SK-N-SH (cell line): Measurements from ENCODE around the gene TPSB2. TPM values are rescaled to one million over a fixed set of nuclear protein-coding genes. Genes with fewer than 3 reads are reported as not detected.
"Not testable (repeated sequence)": the region's sequence is repeated elsewhere in the genome, so short reads cannot be mapped to it uniquely, and the experiment has no call there.

ENCODE experiments used
- CTCF ChIA-PET: fragments of 300-600, 350-600 bp; formaldehyde crosslinking; extraction: SDS; loops from one replicate; lab custom pipeline; 2021; lab: Yijun Ruan, JAX
- POLR2A ChIA-PET: fragments of 350-600 bp; sonication (Branson Sonifier 250); formaldehyde crosslinking; extraction: SDS; loops from one replicate; lab custom pipeline; 2020; ENCODE audit warnings: antibody characterized with exemption, inconsistent platforms; lab: Yijun Ruan, JAX
- DNase-seq: peaks from one replicate; pipeline ENCODE4 v3.0.0; 2012
- H2AFZ ChIP-seq: fragments of 200-600 bp; sonication (generic); 2 replicates; pipeline ENCODE4 v1.8.1; 2016; ENCODE audit warnings: antibody characterized with exemption, mild to moderate bottlenecking, low read depth
- H3F3A ChIP-seq: fragments of 200-600 bp; sonication (generic); replicated peaks from 2 replicates; pipeline ENCODE3; 2016; ENCODE audit warnings: antibody characterized with exemption, mild to moderate bottlenecking; ENCODE audit not compliant: insufficient read depth
- H3K27ac ChIP-seq, 2 experiments: fragments of 200-500 bp in 1 of 2; fragments of 200-600 bp in 1 of 2; sonication (Bioruptor generic) in 1 of 2; sonication (generic), shearing (Covaris generic) in 1 of 2; 2 replicates each; pipeline versions ENCODE4 v1.5.1 to v1.6.1; 2014 to 2016; ENCODE audit warnings: low read depth in 2 of 2, inconsistent platforms in 1 of 2, low read length in 1 of 2, mild to moderate bottlenecking in 1 of 2, mixed read lengths in 1 of 2
- H3K27me3 ChIP-seq: fragments of 200-600 bp; sonication (generic), shearing (Covaris generic); 2 replicates; pipeline ENCODE4 v1.6.1; 2016; ENCODE audit warnings: mixed run types; ENCODE audit not compliant: insufficient read depth
- H3K36me3 ChIP-seq, 2 experiments: fragments of 200-500 bp in 1 of 2; fragments of 200-600 bp in 1 of 2; sonication (Bioruptor generic) in 1 of 2; sonication (generic) in 1 of 2; replicated peaks in 1 of 2; 2 replicates each; pipeline versions ENCODE3 to v1.5.1; 2014 to 2016; ENCODE audit warnings: low read length in 1 of 2, mild to moderate bottlenecking in 1 of 2; ENCODE audit not compliant: insufficient read depth in 2 of 2, control insufficient read depth in 1 of 2
- H3K4me1 ChIP-seq, 2 experiments: fragments of 200-500 bp in 1 of 2; fragments of 200-600 bp in 1 of 2; sonication (Bioruptor generic) in 1 of 2; sonication (generic), shearing (Covaris generic) in 1 of 2; 2 replicates each; pipeline versions ENCODE4 v1.5.1 to v1.6.1; 2014 to 2016; ENCODE audit warnings: low read depth in 1 of 2, low read length in 1 of 2, mixed run types in 1 of 2; ENCODE audit not compliant: insufficient read depth in 2 of 2, control insufficient read depth in 1 of 2
- H3K4me2 ChIP-seq: fragments of 200-600 bp; sonication (generic), shearing (Covaris generic); 2 replicates; pipeline ENCODE4 v1.6.1; 2017; ENCODE audit warnings: mixed run types
- H3K4me3 ChIP-seq, 2 experiments: fragments of 200-500 bp in 1 of 2; fragments of 200-600 bp in 1 of 2; sonication (Bioruptor generic) in 1 of 2; sonication (generic), shearing (Covaris generic) in 1 of 2; 2 replicates each; pipeline versions ENCODE4 v1.5.1 to v1.8.1; 2014 to 2016; ENCODE audit warnings: low read depth in 2 of 2, inconsistent platforms in 1 of 2, low read length in 1 of 2, mild to moderate bottlenecking in 1 of 2, mixed read lengths in 1 of 2, moderate library complexity in 1 of 2
- H3K79me2 ChIP-seq: fragments of 200-600 bp; sonication (generic); 2 replicates; pipeline ENCODE4 v1.8.1; 2017; ENCODE audit warnings: mild to moderate bottlenecking; ENCODE audit not compliant: insufficient read depth
- H3K9ac ChIP-seq: fragments of 200-600 bp; sonication (generic); 2 replicates; pipeline ENCODE4 v1.6.1; 2017; ENCODE audit warnings: mixed run types
- H3K9me2 ChIP-seq: fragments of 200-600 bp; sonication (generic); 2 replicates; pipeline ENCODE4 v1.6.1; 2017; ENCODE audit warnings: mixed run types
- H3K9me3 ChIP-seq: fragments of 200-600 bp; sonication (generic); 2 replicates; pipeline ENCODE4 v1.6.1; 2017; ENCODE audit warnings: mixed run types, mild to moderate bottlenecking, moderate library complexity
- H4K20me1 ChIP-seq: fragments of 200-600 bp; sonication (generic); 2 replicates; pipeline ENCODE4 v1.6.1; 2017; ENCODE audit warnings: mild to moderate bottlenecking, mixed run types; ENCODE audit not compliant: insufficient read depth
- EP300 ChIP-seq, 2 experiments: IDR thresholded peaks; 2 replicates each; pipeline versions ENCODE4 v1.4.0 to v1.6.1; 2012; ENCODE audit warnings: borderline replicate concordance in 1 of 2, low read depth in 1 of 2, low read length in 1 of 2
- EZH2phosphoT487 ChIP-seq: fragments of 200-600 bp; sonication (generic); IDR thresholded peaks from 2 replicates; pipeline ENCODE4 v1.6.1; 2017; ENCODE audit warnings: low read depth, mixed run types, mild to moderate bottlenecking, antibody characterized with exemption, moderate library complexity, borderline replicate concordance
- FOSL2 ChIP-seq: IDR thresholded peaks from 2 replicates; pipeline ENCODE4 v1.4.0; 2012; ENCODE audit warnings: low read depth, mild to moderate bottlenecking, moderate library complexity, borderline replicate concordance
- FOXJ3 ChIP-seq: sonication (generic); formaldehyde crosslinking; IDR thresholded peaks from 2 replicates; pipeline ENCODE4 v1.5.1; 2020; ENCODE audit warnings: mild to moderate bottlenecking, missing genetic modification reagents
- JUND ChIP-seq: IDR thresholded peaks from 2 replicates; pipeline ENCODE4 v1.4.0; 2012
- MEF2A ChIP-seq: IDR thresholded peaks from 2 replicates; pipeline ENCODE4 v1.4.0; 2012; ENCODE audit warnings: low read depth, borderline replicate concordance
- NFIC ChIP-seq: IDR thresholded peaks from 2 replicates; pipeline ENCODE4 v1.4.0; 2012; ENCODE audit warnings: borderline replicate concordance
- NRF1 ChIP-seq: IDR thresholded peaks from 2 replicates; pipeline ENCODE4 v1.6.1; 2012; ENCODE audit warnings: low read depth, mild to moderate bottlenecking, low read length
- RAD21 ChIP-seq: IDR thresholded peaks from 2 replicates; pipeline ENCODE4 v1.6.1; 2012; ENCODE audit warnings: mild to moderate bottlenecking, low read length
- RCOR1 ChIP-seq: fragments of 150-350 bp; IDR thresholded peaks from 2 replicates; pipeline ENCODE4 v1.6.1; 2017; ENCODE audit warnings: antibody characterized with exemption, low read length
- RFX5 ChIP-seq: IDR thresholded peaks from 2 replicates; pipeline ENCODE4 v1.6.1; 2012; ENCODE audit warnings: mild to moderate bottlenecking, improper control_type of control experiment, low read length
- RXRA ChIP-seq: IDR thresholded peaks from 2 replicates; pipeline ENCODE4 v1.4.0; 2012; ENCODE audit warnings: low read depth, mild to moderate bottlenecking, borderline replicate concordance
- SIN3A ChIP-seq: IDR thresholded peaks from 2 replicates; pipeline ENCODE4 v1.6.1; 2012; ENCODE audit warnings: low read depth, mild to moderate bottlenecking, low read length, moderate library complexity, borderline replicate concordance
- SMC3 ChIP-seq: IDR thresholded peaks from 2 replicates; pipeline ENCODE4 v1.6.1; 2012; ENCODE audit warnings: low read depth, low read length, improper control_type of control experiment
- TEAD4 ChIP-seq: IDR thresholded peaks from 2 replicates; pipeline ENCODE4 v1.4.0; 2012; ENCODE audit warnings: mild to moderate bottlenecking, borderline replicate concordance; ENCODE audit not compliant: insufficient read depth
- YY1 ChIP-seq: IDR thresholded peaks from 2 replicates; pipeline ENCODE4 v1.4.0; 2012; ENCODE audit warnings: low read depth, mild to moderate bottlenecking
- WGBS: methylation state at CpG from one replicate; pipeline ENCODE4 v1.1.6; 2017; ENCODE audit warnings: low lambda C conversion rate; 5-methylcytosine and 5-hydroxymethylcytosine counted together
- polyA plus RNA-seq, 3 experiments: library from polyadenylated mRNA; depleted of rRNA; stranded (reverse); fragments of >200 nt; gene quantifications; 2 replicates each; pipeline ENCODE4 v1.2.3, GENCODE V29; 2012
- TF ChIP-seq, protein P1 (sequence below): fragments of 150-350 bp; IDR thresholded peaks from 2 replicates; pipeline ENCODE4 v1.6.1; 2016; ENCODE audit warnings: mild to moderate bottlenecking, low read depth, low read length
- TF ChIP-seq, protein P2 (sequence below): fragments of 150-350 bp; IDR thresholded peaks from 2 replicates; pipeline ENCODE4 v1.6.1; 2017; ENCODE audit warnings: antibody characterized with exemption, low read length, low read depth, borderline replicate concordance
- TF ChIP-seq, protein P3 (sequence below): IDR thresholded peaks from 2 replicates; pipeline ENCODE4; 2012
- TF ChIP-seq, protein P4 (sequence below): IDR thresholded peaks from 2 replicates; pipeline ENCODE4 v1.4.0; 2012; ENCODE audit warnings: low read depth, borderline replicate concordance

Gene TPSB2
- polyA plus RNA-seq, 1 of the 3 experiments (the other 2 are of a cell fraction), result not detected

DNA sequence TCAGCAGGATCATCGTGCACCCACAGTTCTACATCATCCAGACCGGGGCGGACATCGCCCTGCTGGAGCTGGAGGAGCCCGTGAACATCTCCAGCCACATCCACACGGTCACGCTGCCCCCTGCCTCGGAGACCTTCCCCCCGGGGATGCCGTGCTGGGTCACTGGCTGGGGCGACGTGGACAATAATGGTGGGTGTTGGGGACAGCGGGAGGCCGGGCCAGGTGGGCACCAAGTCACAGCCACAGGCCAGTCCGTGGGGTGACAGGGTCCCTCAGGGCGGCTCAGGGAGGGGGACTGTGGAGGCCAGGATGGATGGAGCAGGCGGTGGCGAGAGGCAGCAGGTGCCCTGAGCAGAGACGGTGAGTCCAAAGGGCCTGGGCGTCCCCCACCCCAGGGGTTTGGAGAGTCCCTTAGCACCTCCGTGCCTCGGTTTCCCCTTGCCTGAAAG lies 26.9 kb upstream of the TPSB2 start:
- Histone ChIP-seq H4K20me1 (no peaks in the 10 kb centered on the region), H3K9me3 (no peaks in the 10 kb centered on the region), H3K9ac (no peak overlapping the region), H3K4me3 (no peak overlapping the region), H3K27me3 (peaks cover 46% of the 10 kb centered on the region), H3K4me2 (no peak overlapping the region), H3K79me2 (no peaks in the 10 kb centered on the region), H3K9me2 (no peaks in the 10 kb centered on the region), H3K4me1 (peaks cover 0 to 2% of the 10 kb centered on the region in 2 experiments; a peak in 1 of 4 replicates), H3K36me3 (no peaks in the 10 kb centered on the region), H2AFZ (no peak overlapping the region), H3F3A (no peaks in the 10 kb centered on the region), H3K27ac (no peak overlapping the region)
- 35% methylated on average over 16 of the region's 22 CpGs for WGBS
- no peak for TF ChIP-seq NFIC
- no peak for TF ChIP-seq JUND
- TF ChIP-seq SIN3A, result no peak
- TF ChIP-seq, protein P1, sequence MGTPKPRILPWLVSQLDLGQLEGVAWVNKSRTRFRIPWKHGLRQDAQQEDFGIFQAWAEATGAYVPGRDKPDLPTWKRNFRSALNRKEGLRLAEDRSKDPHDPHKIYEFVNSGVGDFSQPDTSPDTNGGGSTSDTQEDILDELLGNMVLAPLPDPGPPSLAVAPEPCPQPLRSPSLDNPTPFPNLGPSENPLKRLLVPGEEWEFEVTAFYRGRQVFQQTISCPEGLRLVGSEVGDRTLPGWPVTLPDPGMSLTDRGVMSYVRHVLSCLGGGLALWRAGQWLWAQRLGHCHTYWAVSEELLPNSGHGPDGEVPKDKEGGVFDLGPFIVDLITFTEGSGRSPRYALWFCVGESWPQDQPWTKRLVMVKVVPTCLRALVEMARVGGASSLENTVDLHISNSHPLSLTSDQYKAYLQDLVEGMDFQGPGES, result no peak
- TF ChIP-seq, protein P2, sequence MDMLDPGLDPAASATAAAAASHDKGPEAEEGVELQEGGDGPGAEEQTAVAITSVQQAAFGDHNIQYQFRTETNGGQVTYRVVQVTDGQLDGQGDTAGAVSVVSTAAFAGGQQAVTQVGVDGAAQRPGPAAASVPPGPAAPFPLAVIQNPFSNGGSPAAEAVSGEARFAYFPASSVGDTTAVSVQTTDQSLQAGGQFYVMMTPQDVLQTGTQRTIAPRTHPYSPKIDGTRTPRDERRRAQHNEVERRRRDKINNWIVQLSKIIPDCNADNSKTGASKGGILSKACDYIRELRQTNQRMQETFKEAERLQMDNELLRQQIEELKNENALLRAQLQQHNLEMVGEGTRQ, result no peak
- no peak for TF ChIP-seq YY1
- no peak for TF ChIP-seq SMC3
- no peak for TF ChIP-seq RFX5
- no peak for TF ChIP-seq RAD21
- no peak for TF ChIP-seq TEAD4
- TF ChIP-seq FOXJ3 (CRISPR knock-in tag), result no peak
- TF ChIP-seq EZH2phosphoT487, result no peak
- TF ChIP-seq FOSL2, result no peak
- no peak for TF ChIP-seq MEF2A
- no peak for TF ChIP-seq RCOR1
- TF ChIP-seq, protein P3, sequence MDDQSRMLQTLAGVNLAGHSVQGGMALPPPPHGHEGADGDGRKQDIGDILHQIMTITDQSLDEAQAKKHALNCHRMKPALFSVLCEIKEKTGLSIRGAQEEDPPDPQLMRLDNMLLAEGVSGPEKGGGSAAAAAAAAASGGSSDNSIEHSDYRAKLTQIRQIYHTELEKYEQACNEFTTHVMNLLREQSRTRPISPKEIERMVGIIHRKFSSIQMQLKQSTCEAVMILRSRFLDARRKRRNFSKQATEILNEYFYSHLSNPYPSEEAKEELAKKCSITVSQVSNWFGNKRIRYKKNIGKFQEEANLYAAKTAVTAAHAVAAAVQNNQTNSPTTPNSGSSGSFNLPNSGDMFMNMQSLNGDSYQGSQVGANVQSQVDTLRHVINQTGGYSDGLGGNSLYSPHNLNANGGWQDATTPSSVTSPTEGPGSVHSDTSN, result no peak
- no peak for TF ChIP-seq RXRA
- TF ChIP-seq, protein P4, sequence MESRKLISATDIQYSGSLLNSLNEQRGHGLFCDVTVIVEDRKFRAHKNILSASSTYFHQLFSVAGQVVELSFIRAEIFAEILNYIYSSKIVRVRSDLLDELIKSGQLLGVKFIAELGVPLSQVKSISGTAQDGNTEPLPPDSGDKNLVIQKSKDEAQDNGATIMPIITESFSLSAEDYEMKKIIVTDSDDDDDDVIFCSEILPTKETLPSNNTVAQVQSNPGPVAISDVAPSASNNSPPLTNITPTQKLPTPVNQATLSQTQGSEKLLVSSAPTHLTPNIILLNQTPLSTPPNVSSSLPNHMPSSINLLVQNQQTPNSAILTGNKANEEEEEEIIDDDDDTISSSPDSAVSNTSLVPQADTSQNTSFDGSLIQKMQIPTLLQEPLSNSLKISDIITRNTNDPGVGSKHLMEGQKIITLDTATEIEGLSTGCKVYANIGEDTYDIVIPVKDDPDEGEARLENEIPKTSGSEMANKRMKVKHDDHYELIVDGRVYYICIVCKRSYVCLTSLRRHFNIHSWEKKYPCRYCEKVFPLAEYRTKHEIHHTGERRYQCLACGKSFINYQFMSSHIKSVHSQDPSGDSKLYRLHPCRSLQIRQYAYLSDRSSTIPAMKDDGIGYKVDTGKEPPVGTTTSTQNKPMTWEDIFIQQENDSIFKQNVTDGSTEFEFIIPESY, result no peak
- no peak for TF ChIP-seq NRF1
- TF ChIP-seq EP300 (IDR thresholded peaks at IDR 0.05; ENCODE audit: borderline replicate concordance in 1 of 2, low read depth in 1 of 2, low read length in 1 of 2), result no peak
- CTCF ChIA-PET, result no interaction called here
- POLR2A ChIA-PET, result no interaction called here
- no peak for DNase-seq

DNA sequence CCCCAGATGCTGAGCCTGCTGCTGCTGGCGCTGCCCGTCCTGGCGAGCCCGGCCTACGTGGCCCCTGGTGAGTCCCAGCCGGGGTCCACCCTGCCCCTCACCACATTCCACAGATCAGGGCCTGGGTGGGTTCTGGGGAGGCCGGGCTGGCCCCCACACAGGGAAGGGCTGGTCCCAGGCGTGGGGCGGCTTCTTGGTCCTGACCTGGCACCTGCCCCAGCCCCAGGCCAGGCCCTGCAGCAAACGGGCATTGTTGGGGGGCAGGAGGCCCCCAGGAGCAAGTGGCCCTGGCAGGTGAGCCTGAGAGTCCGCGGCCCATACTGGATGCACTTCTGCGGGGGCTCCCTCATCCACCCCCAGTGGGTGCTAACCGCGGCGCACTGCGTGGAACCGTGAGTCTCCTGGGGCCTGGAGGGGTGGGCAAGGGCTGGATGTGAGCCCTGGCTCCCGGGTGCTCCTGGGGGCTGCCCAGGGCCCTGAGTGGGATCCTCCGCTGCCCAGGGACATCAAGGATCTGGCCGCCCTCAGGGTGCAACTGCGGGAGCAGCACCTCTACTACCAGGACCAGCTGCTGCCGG lies 26.4 kb upstream of the TPSB2 start:
- H3K9ac ChIP-seq, H2AFZ ChIP-seq, CTCF ChIA-PET, H3K36me3 ChIP-seq, DNase-seq, H3K4me1 ChIP-seq, H3F3A ChIP-seq, H4K20me1 ChIP-seq, POLR2A ChIA-PET, H3K9me2 ChIP-seq, H3K27ac ChIP-seq, H3K79me2 ChIP-seq, H3K4me3 ChIP-seq, H3K9me3 ChIP-seq, H3K4me2 ChIP-seq: not testable (repeated sequence)
- WGBS, result 6% methylated on average over 7 of the region's 23 CpGs
- H3K27me3 ChIP-seq, result peaks cover 41% of the 10 kb centered on the region
